Measurements from ENCODE around the gene PPP1R3E. TPM values are rescaled to one million over a fixed set of nuclear protein-coding genes. Genes with fewer than 3 reads are reported as not detected.

Gene PPP1R3E
- total and polyA plus RNA-seq, 2 donors (not counting 1 experiment from before 2014, with no cell fraction given), result 2.6 to 6.0 TPM

DNA sequence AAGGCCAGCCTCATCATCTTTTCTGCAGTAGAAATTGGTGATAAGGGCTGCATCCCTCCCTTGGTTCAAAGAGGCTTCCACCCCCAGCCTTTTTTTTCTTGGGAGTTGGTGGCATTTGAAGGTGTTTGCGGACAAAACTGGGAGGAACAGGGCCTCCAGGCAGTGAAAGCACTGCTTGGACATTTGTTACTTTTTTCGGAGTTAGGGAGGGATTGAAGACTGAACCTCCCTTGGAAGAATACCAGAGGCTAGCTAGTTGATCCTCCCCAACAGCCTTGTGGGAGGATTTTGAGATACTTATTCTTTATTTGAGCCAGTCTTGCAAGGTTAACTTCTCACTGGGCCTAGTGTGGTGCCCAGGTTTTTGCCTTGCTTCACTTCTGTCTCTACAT lies 21.8 kb upstream of the PPP1R3E start:
- Histone ChIP-seq H3K27me3 (ENCODE audit: control insufficient read depth, insufficient read depth, low read length) (no peaks in the 10 kb centered on the region), H2AFZ (ENCODE audit: low read length) (no peak overlapping the region), H3K79me2 (ENCODE audit: control insufficient read depth, insufficient read depth, low read length) (peaks cover 22% of the 10 kb centered on the region), H3K9me3 (ENCODE audit: control insufficient read depth, insufficient read depth, low read depth, low read length) (no peaks in the 10 kb centered on the region), H3K27ac (ENCODE audit: insufficient read depth, low read length) (no peak overlapping the region), H3K9ac (ENCODE audit: insufficient read depth, low read length) (no peak overlapping the region), H3K4me2 (ENCODE audit: extremely low read depth, insufficient read depth, low read length) (no peak overlapping the region), H3K36me3 (ENCODE audit: control insufficient read depth, insufficient read depth, low read length) (peaks cover 13% of the 10 kb centered on the region), H3K4me3 (replicated peaks in 1 of 4; ENCODE audit: control extremely low read depth in 1 of 4, insufficient read depth in 1 of 4, low read depth in 3 of 4, low read length in 4 of 4) (no peak overlapping the region), H3K4me1 (ENCODE audit: control insufficient read depth, extremely low read depth, insufficient read depth, low read length) (peaks cover 4% of the 10 kb centered on the region), H4K20me1 (ENCODE audit: control insufficient read depth, extremely low read depth, insufficient read depth, low read length) (no peaks in the 10 kb centered on the region)
- DNase-seq (ENCODE audit: low read depth in 2 of 2), result no peak
- TF ChIP-seq EZH2 (IDR thresholded peaks at IDR 0.05; ENCODE audit: low read length, missing control alignments) (no peak), CTCF (conservative IDR thresholded peaks at IDR 0.05 in 1 of 2, IDR thresholded peaks at IDR 0.05 in 1 of 2; ENCODE audit: low read depth in 1 of 2, low read length in 2 of 2) (no peak)

- DNase-seq (ENCODE audit: low read depth in 2 of 2), result no peak
- TF ChIP-seq EZH2 (IDR thresholded peaks at IDR 0.05; ENCODE audit: low read length, missing control alignments) (no peak), CTCF (conservative IDR thresholded peaks at IDR 0.05 in 1 of 2, IDR thresholded peaks at IDR 0.05 in 1 of 2; ENCODE audit: low read depth in 1 of 2, low read length in 2 of 2) (no peak)
- H3K79me2 ChIP-seq (ENCODE audit: control insufficient read depth, insufficient read depth, low read length), result peaks cover 22% of the 10 kb centered on the region
- H3K36me3 ChIP-seq (ENCODE audit: control insufficient read depth, insufficient read depth, low read length), result peaks cover 13% of the 10 kb centered on the region
- H3K27ac ChIP-seq (ENCODE audit: insufficient read depth, low read length), result no peak overlapping the region
- H2AFZ ChIP-seq (ENCODE audit: low read length), result no peak overlapping the region
- H4K20me1 ChIP-seq (ENCODE audit: control insufficient read depth, extremely low read depth, insufficient read depth, low read length), result no peaks in the 10 kb centered on the region
- no peaks in the 10 kb centered on the region for H3K27me3 ChIP-seq (ENCODE audit: control insufficient read depth, insufficient read depth, low read length)
- H3K4me2 ChIP-seq (ENCODE audit: extremely low read depth, insufficient read depth, low read length), result no peak overlapping the region
- H3K4me1 ChIP-seq (ENCODE audit: control insufficient read depth, extremely low read depth, insufficient read depth, low read length), result peaks cover 4% of the 10 kb centered on the region
- H3K4me3 ChIP-seq (replicated peaks in 1 of 4; ENCODE audit: control extremely low read depth in 1 of 4, insufficient read depth in 1 of 4, low read depth in 3 of 4, low read length in 4 of 4), result no peak overlapping the region
- no peaks in the 10 kb centered on the region for H3K9me3 ChIP-seq (ENCODE audit: control insufficient read depth, insufficient read depth, low read depth, low read length)
- no peak overlapping the region for H3K9ac ChIP-seq (ENCODE audit: insufficient read depth, low read length)
Measured at GRCh38 chr14:23323838-23324454, 21.3 kb upstream of the PPP1R3E start.

DNA sequence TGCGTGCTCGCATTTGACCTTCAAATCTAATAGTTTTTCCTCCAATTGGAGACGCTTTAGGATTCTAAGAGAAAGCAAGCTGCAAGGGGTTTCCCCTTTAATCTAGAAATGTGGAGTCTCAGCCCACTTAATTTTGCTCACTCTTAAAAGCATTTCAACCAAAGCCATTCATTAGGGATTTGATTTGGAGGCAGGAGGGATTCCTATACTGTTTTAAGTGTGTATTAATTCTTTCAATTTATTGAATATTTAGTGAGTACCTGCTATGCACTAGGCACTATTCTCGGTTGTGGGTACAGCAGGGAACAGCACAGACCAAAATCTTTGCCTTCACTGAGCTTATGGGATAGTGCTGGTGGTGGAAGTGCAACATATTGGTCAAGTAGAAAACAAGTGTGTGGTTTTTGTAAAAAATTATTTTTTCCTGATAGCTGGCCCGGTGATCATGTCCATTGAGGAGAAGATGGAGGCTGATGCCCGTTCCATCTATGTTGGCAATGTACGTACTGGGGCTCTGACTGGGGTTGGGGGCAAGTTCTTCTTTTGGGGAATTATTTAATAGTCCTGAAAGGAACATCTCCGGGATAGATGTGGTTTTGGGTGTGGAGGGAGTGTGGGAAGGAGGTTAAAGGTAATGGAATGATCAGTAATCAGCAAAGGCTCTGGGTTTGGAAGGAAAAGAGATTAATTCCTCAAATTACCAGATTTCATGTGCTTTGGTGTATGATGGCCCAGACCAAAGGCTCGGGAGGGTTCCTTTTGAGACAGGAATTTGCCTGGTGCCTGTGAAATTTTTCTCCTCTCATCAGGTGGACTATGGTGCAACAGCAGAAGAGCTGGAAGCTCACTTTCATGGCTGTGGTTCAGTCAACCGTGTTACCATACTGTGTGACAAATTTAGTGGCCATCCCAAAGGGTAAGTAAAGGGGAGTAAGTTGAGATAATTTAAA lies 20.2 kb upstream of the PPP1R3E start:
- Histone ChIP-seq H3K4me1 (ENCODE audit: control insufficient read depth, extremely low read depth, insufficient read depth, low read length) (peaks cover 4% of the 10 kb centered on the region), H3K4me2 (ENCODE audit: extremely low read depth, insufficient read depth, low read length) (peak overlapping the region; percentile 99), H3K9ac (ENCODE audit: insufficient read depth, low read length) (peak overlapping the region; percentile 90), H3K27me3 (ENCODE audit: control insufficient read depth, insufficient read depth, low read length) (no peaks in the 10 kb centered on the region), H3K4me3 (replicated peaks in 1 of 4; ENCODE audit: control extremely low read depth in 1 of 4, insufficient read depth in 1 of 4, low read depth in 3 of 4, low read length in 4 of 4) (peak overlapping the region; percentile 92 to 98 (median 94)), H3K79me2 (ENCODE audit: control insufficient read depth, insufficient read depth, low read length) (peaks cover 22% of the 10 kb centered on the region), H2AFZ (ENCODE audit: low read length) (no peak overlapping the region), H3K27ac (ENCODE audit: insufficient read depth, low read length) (peak overlapping the region; percentile 92), H3K9me3 (ENCODE audit: control insufficient read depth, insufficient read depth, low read depth, low read length) (no peaks in the 10 kb centered on the region), H3K36me3 (ENCODE audit: control insufficient read depth, insufficient read depth, low read length) (peaks cover 13% of the 10 kb centered on the region), H4K20me1 (ENCODE audit: control insufficient read depth, extremely low read depth, insufficient read depth, low read length) (no peaks in the 10 kb centered on the region)
- TF ChIP-seq EZH2 (IDR thresholded peaks at IDR 0.05; ENCODE audit: low read length, missing control alignments) (no peak), CTCF (conservative IDR thresholded peaks at IDR 0.05 in 1 of 2, IDR thresholded peaks at IDR 0.05 in 1 of 2; ENCODE audit: low read depth in 1 of 2, low read length in 2 of 2) (no peak)
- DNase-seq (ENCODE audit: low read depth in 2 of 2), result no peak

Measured in fibroblast of lung (primary cell).